Keratinocyte (primary cell): ENCODE measurements around the gene NDUFS4. TPM values are rescaled to one million over a fixed set of nuclear protein-coding genes. Genes with fewer than 3 reads are reported as not detected.

Source experiments
- DNase-seq: peaks from one replicate; pipeline ENCODE4 v3.0.0-alpha.2; 2011; ENCODE audit warnings: low read depth, missing footprints, low spot score
- FAIRE-seq: peaks from 2 replicates; lab custom pipeline; 2011; peaks lifted over from hg19 to GRCh38; lab: Jason Lieb, UNC
- H2AFZ ChIP-seq: 2 replicates; pipeline ENCODE4 v1.6.0; 2012; ENCODE audit warnings: low read length, control low read depth, inconsistent platforms; ENCODE audit not compliant: control insufficient read depth
- H3K27ac ChIP-seq: 2 replicates; pipeline ENCODE4 v1.5.1; 2011; ENCODE audit warnings: low read length; ENCODE audit not compliant: control insufficient read depth, insufficient read depth
- H3K27me3 ChIP-seq: 3 replicates; pipeline ENCODE4 v1.6.0; 2011; ENCODE audit warnings: low read length; ENCODE audit not compliant: control insufficient read depth, insufficient read depth; ENCODE audit errors: extremely low read depth
- H3K36me3 ChIP-seq, 2 experiments: 2 replicates in 1 of 2; 3 replicates in 1 of 2; pipeline ENCODE4 v1.5.1; 2011; ENCODE audit warnings: low read length in 2 of 2, mild to moderate bottlenecking in 1 of 2; ENCODE audit not compliant: control insufficient read depth in 2 of 2, insufficient read depth in 2 of 2; ENCODE audit errors: extremely low read depth in 1 of 2
- H3K4me1 ChIP-seq: 3 replicates; pipeline ENCODE4 v1.5.1; 2011; ENCODE audit warnings: low read length; ENCODE audit not compliant: control insufficient read depth, insufficient read depth; ENCODE audit errors: extremely low read depth
- H3K4me2 ChIP-seq: 3 replicates; pipeline ENCODE4 v1.6.0; 2011; ENCODE audit warnings: low read depth, low read length; ENCODE audit not compliant: control insufficient read depth, insufficient read depth; ENCODE audit errors: extremely low read depth
- H3K4me3 ChIP-seq, 3 experiments: fragments of 200-600 bp in 1 of 3; sonication (generic) in 1 of 3; 2 replicates in 2 of 3; 3 replicates in 1 of 3; pipeline ENCODE4 v1.5.1; 2011 to 2016; ENCODE audit warnings: low read length in 3 of 3, mild to moderate bottlenecking in 3 of 3, control low read depth in 2 of 3, inconsistent platforms in 1 of 3, low read depth in 1 of 3, mixed read lengths in 1 of 3, mixed run types in 1 of 3, moderate library complexity in 1 of 3; ENCODE audit not compliant: control insufficient read depth in 2 of 3, insufficient read depth in 2 of 3; ENCODE audit errors: extremely low read depth in 1 of 3
- H3K79me2 ChIP-seq: 2 replicates; pipeline ENCODE4 v1.6.0; 2012; ENCODE audit warnings: low read length; ENCODE audit not compliant: control insufficient read depth, insufficient read depth
- H3K9ac ChIP-seq: 3 replicates; pipeline ENCODE4 v1.6.0; 2011; ENCODE audit warnings: low read length; ENCODE audit not compliant: control insufficient read depth, insufficient read depth; ENCODE audit errors: extremely low read depth
- H3K9me1 ChIP-seq: 3 replicates; pipeline ENCODE4 v1.6.0; 2011; ENCODE audit warnings: low read length; ENCODE audit not compliant: control insufficient read depth, insufficient read depth; ENCODE audit errors: extremely low read depth
- H3K9me3 ChIP-seq: 2 replicates; pipeline ENCODE4 v1.5.1; 2012; ENCODE audit warnings: low read depth, low read length; ENCODE audit not compliant: control insufficient read depth
- H4K20me1 ChIP-seq: 3 replicates; pipeline ENCODE4 v1.6.0; 2011; ENCODE audit warnings: low read length; ENCODE audit not compliant: control insufficient read depth, insufficient read depth; ENCODE audit errors: extremely low read depth
- CTCF ChIP-seq, 3 experiments: IDR thresholded peaks in 1 of 3; conservative IDR thresholded peaks in 1 of 3; optimal IDR thresholded peaks in 1 of 3; 2 replicates in 2 of 3; 3 replicates in 1 of 3; pipeline versions ENCODE3 to v1.5.1; 2011; ENCODE audit warnings: low read length in 3 of 3, mild to moderate bottlenecking in 3 of 3, moderate library complexity in 2 of 3, control low read depth in 1 of 3, inconsistent platforms in 1 of 3; ENCODE audit not compliant: insufficient read depth in 2 of 3; ENCODE audit errors: extremely low read depth in 1 of 3
- EZH2 ChIP-seq: IDR thresholded peaks from one replicate; pipeline ENCODE4 v1.6.1; 2012; ENCODE audit warnings: inconsistent platforms, mild to moderate bottlenecking, low read length, moderate library complexity
- dilution Hi-C: fragments of 300-500 bp; cut with MboI; formaldehyde crosslinking; loops from one replicate; pipeline ENCODE4 v1.7.0; 2020; ENCODE audit warnings: low sequenced_read_pairs; ENCODE audit not compliant: extremely low pct_ligation_motif_present
- polyA plus RNA-seq, 5 experiments: library from polyadenylated mRNA; depleted of rRNA in 3 of 5; stranded (reverse) in 3 of 5; stranded (forward) in 1 of 5; unstranded in 1 of 5; fragments of >200 nt; gene quantifications; 1 replicate in 1 of 5; 2 replicates in 3 of 5; 3 replicates in 1 of 5; pipeline versions ENCODE4 v1.2.1 to v1.2.3, GENCODE V29; 2011 to 2012; ENCODE audit warnings: missing spikeins in 2 of 5, low read depth in 1 of 5, low replicate concordance in 1 of 5

Gene NDUFS4
- polyA plus RNA-seq, 1 donor (not counting 4 experiments of a cell fraction or from before 2014, with no cell fraction given): 118 TPM

GRCh38 chr5:53613536-53613935 is 53.1 kb downstream of the NDUFS4 start:
- Histone ChIP-seq H3K36me3 (no peaks in the 10 kb centered on the region), H3K4me1 (no peaks in the 10 kb centered on the region), H3K4me3 (no peak overlapping the region), H3K9me1 (no peaks in the 10 kb centered on the region), H3K4me2 (no peak overlapping the region), H2AFZ (no peak overlapping the region), H3K9ac (no peak overlapping the region), H3K27me3 (no peaks in the 10 kb centered on the region), H3K27ac (no peak overlapping the region), H3K9me3 (no peaks in the 10 kb centered on the region), H4K20me1 (peaks cover 4% of the 10 kb centered on the region), H3K79me2 (peaks cover 5% of the 10 kb centered on the region)
- dilution Hi-C loops: no loop called here
- DNase-seq (no peak), FAIRE-seq (no peak)
- TF ChIP-seq CTCF (optimal IDR thresholded peaks at IDR 0.05 in 1 of 3, IDR thresholded peaks at IDR 0.05 in 1 of 3, conservative IDR thresholded peaks at IDR 0.05 in 1 of 3; ENCODE audit: extremely low read depth in 1 of 3, insufficient read depth in 2 of 3, low read length in 3 of 3): no peak
- no peak for TF ChIP-seq EZH2

- DNase-seq (no peak), FAIRE-seq (no peak)
- no peaks in the 10 kb centered on the region for H3K4me1 ChIP-seq
- H3K9me3 ChIP-seq: no peaks in the 10 kb centered on the region
- no peaks in the 10 kb centered on the region for H3K27me3 ChIP-seq
- dilution Hi-C loops: no loop called here
- H3K9ac ChIP-seq: no peak overlapping the region
- peaks cover 5% of the 10 kb centered on the region for H3K79me2 ChIP-seq
- no peak overlapping the region for H3K4me2 ChIP-seq
- H3K27ac ChIP-seq: no peak overlapping the region
- H4K20me1 ChIP-seq: peaks cover 4% of the 10 kb centered on the region
- no peak overlapping the region for H3K4me3 ChIP-seq
- H2AFZ ChIP-seq: no peak overlapping the region
- H3K9me1 ChIP-seq: no peaks in the 10 kb centered on the region
- TF ChIP-seq CTCF (optimal IDR thresholded peaks at IDR 0.05 in 1 of 3, IDR thresholded peaks at IDR 0.05 in 1 of 3, conservative IDR thresholded peaks at IDR 0.05 in 1 of 3; ENCODE audit: extremely low read depth in 1 of 3, insufficient read depth in 2 of 3, low read length in 3 of 3): no peak
- TF ChIP-seq EZH2: no peak
- no peaks in the 10 kb centered on the region for H3K36me3 ChIP-seq
Measured at GRCh38 chr5:53614376-53614885, 54.0 kb downstream of the NDUFS4 start.
